Esophagus squamous epithelium (tissue), 4 donors: Measurements from ENCODE around the gene TMCO4.

Experiments used
- POLR2A ChIP-seq, 4 donors: fragments of 450-650 bp; IDR thresholded peaks; one replicate each; pipeline ENCODE4 v1.6.1; 2017; ENCODE audit warnings: antibody characterized with exemption in 4 of 4, mild to moderate bottlenecking in 4 of 4, moderate library complexity in 3 of 4
- TF ChIP-seq, protein P1 (sequence below), 6 experiments: fragments of 450-650 bp in 4 of 6; fragments of 200-600 bp in 2 of 6; sonication (generic) in 2 of 6; IDR thresholded peaks; one replicate each; pipeline ENCODE4 v1.5.1; 2016 to 2019; ENCODE audit warnings: antibody characterized with exemption in 6 of 6, mild to moderate bottlenecking in 4 of 6, moderate library complexity in 4 of 6

DNA sequence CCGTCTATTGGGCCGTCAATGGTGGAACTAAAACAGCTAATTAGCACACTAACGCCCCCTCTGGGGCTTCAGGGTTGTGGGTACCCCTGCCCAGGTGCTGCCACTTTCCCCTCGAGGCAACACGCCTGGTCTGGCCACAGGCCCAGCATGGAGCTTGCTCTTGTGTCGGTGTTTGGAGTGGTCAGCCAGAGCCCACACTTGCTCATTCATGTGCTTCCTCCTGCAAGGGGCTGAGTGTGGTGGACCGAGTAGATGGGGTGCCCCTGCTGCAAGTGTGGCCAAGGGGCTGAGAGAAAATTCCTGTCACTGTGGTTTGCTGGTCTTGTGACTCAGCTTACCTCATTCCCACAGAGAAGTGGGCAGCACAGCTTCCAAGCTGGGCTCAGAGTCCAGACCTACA, 109.4 kb downstream of the TMCO4 start:
- TF ChIP-seq, protein P1, sequence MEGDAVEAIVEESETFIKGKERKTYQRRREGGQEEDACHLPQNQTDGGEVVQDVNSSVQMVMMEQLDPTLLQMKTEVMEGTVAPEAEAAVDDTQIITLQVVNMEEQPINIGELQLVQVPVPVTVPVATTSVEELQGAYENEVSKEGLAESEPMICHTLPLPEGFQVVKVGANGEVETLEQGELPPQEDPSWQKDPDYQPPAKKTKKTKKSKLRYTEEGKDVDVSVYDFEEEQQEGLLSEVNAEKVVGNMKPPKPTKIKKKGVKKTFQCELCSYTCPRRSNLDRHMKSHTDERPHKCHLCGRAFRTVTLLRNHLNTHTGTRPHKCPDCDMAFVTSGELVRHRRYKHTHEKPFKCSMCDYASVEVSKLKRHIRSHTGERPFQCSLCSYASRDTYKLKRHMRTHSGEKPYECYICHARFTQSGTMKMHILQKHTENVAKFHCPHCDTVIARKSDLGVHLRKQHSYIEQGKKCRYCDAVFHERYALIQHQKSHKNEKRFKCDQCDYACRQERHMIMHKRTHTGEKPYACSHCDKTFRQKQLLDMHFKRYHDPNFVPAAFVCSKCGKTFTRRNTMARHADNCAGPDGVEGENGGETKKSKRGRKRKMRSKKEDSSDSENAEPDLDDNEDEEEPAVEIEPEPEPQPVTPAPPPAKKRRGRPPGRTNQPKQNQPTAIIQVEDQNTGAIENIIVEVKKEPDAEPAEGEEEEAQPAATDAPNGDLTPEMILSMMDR (IDR thresholded peaks at IDR 0.05) = no peak
- TF ChIP-seq POLR2A (IDR thresholded peaks at IDR 0.05) = no peak
